Measurements from ENCODE around the gene NPPC.

GRCh38 chr2:231908584-231908983, 17.6 kb downstream of the NPPC start:
- TF ChIP-seq POLR2AphosphoS5 (IDR thresholded peaks at IDR 0.05) (no peak), CTCF (IDR thresholded peaks at IDR 0.05) (no peak), POLR2A (IDR thresholded peaks at IDR 0.05) (no peak)
